Measurements from ENCODE around the gene PCDHGB5. TPM values are rescaled to one million over a fixed set of nuclear protein-coding genes. Genes with fewer than 3 reads are reported as not detected.

Gene PCDHGB5
- total and polyA plus RNA-seq, 2 of the 13 experiments (the other 11 are each of a cell fraction or from before 2014, with no cell fraction given), result 0.08 to 0.44 TPM

Other genes with a start within 250 kb of the PCDHGB5 start
Only the 30 nearest of the 37 such genes appear.
- 0.18 TPM in 1 of 2 replicates, not detected in the other for gene PCDHB9, start 210.8 kb upstream of the PCDHGB5 start, total RNA-seq (2016; rRNA removed; fragmentation: Illumina TruSeq; extraction: Trizol)
- 0.17 and 0.33 TPM in 2 replicates for gene PCDHB9, start 210.8 kb upstream of the PCDHGB5 start, polyA plus RNA-seq (2011; rRNA removed)
- not detected in 2 replicates for gene PCDHB10, start 205.6 kb upstream of the PCDHGB5 start, total RNA-seq (2016; rRNA removed; fragmentation: Illumina TruSeq; extraction: Trizol)
- 0.05 and 0.09 TPM in 2 replicates for gene PCDHB10, start 205.6 kb upstream of the PCDHGB5 start, polyA plus RNA-seq (2011; rRNA removed)
- 0.07 TPM in 1 of 2 replicates, not detected in the other for gene PCDHB11, start 198.3 kb upstream of the PCDHGB5 start, total RNA-seq (2016; rRNA removed; fragmentation: Illumina TruSeq; extraction: Trizol)
- not detected in 2 replicates for gene PCDHB11, start 198.3 kb upstream of the PCDHGB5 start, polyA plus RNA-seq (2011; rRNA removed)
- gene PCDHB12, start 189.2 kb upstream of the PCDHGB5 start, total RNA-seq (2016; rRNA removed; fragmentation: Illumina TruSeq; extraction: Trizol), result 0.04 TPM in 1 of 2 replicates, not detected in the other
- 0.03 TPM in 2 replicates for gene PCDHB12, start 189.2 kb upstream of the PCDHGB5 start, polyA plus RNA-seq (2011; rRNA removed)
- gene PCDHB13, start 184.0 kb upstream of the PCDHGB5 start, total RNA-seq (2016; rRNA removed; fragmentation: Illumina TruSeq; extraction: Trizol), result 0.52 and 0.80 TPM in 2 replicates
- gene PCDHB13, start 184.0 kb upstream of the PCDHGB5 start, polyA plus RNA-seq (2011; rRNA removed), result 0.57 and 0.63 TPM in 2 replicates
- 0.32 and 0.40 TPM in 2 replicates for gene PCDHB14, start 174.6 kb upstream of the PCDHGB5 start, total RNA-seq (2016; rRNA removed; fragmentation: Illumina TruSeq; extraction: Trizol)
- gene PCDHB14, start 174.6 kb upstream of the PCDHGB5 start, polyA plus RNA-seq (2011; rRNA removed), result 0.37 and 0.73 TPM in 2 replicates
- gene PCDHB15, start 152.6 kb upstream of the PCDHGB5 start, total RNA-seq (2016; rRNA removed; fragmentation: Illumina TruSeq; extraction: Trizol), result 0.22 and 0.27 TPM in 2 replicates
- gene PCDHB15, start 152.6 kb upstream of the PCDHGB5 start, polyA plus RNA-seq (2011; rRNA removed), result 0.26 and 0.48 TPM in 2 replicates
- 0.13 TPM in 1 of 2 replicates, not detected in the other for gene SLC25A2, start 93.9 kb upstream of the PCDHGB5 start, total RNA-seq (2016; rRNA removed; fragmentation: Illumina TruSeq; extraction: Trizol)
- gene SLC25A2, start 93.9 kb upstream of the PCDHGB5 start, polyA plus RNA-seq (2011; rRNA removed), result not detected in 2 replicates
- 61.5 and 96.6 TPM in 2 replicates for gene TAF7, start 77.2 kb upstream of the PCDHGB5 start, total RNA-seq (2016; rRNA removed; fragmentation: Illumina TruSeq; extraction: Trizol)
- gene TAF7, start 77.2 kb upstream of the PCDHGB5 start, polyA plus RNA-seq (2011; rRNA removed), result 36.5 and 41.6 TPM in 2 replicates
- gene PCDHGA1, start 67.4 kb upstream of the PCDHGB5 start, total RNA-seq (2016; rRNA removed; fragmentation: Illumina TruSeq; extraction: Trizol), result 0.04 and 0.31 TPM in 2 replicates
- gene PCDHGA1, start 67.4 kb upstream of the PCDHGB5 start, polyA plus RNA-seq (2011; rRNA removed), result 0.40 TPM in 2 replicates
- 0.04 TPM in 1 of 2 replicates, not detected in the other for gene PCDHGA2, start 59.2 kb upstream of the PCDHGB5 start, total RNA-seq (2016; rRNA removed; fragmentation: Illumina TruSeq; extraction: Trizol)
- gene PCDHGA2, start 59.2 kb upstream of the PCDHGB5 start, polyA plus RNA-seq (2011; rRNA removed), result 0.09 and 0.11 TPM in 2 replicates
- gene PCDHGA3, start 54.1 kb upstream of the PCDHGB5 start, total RNA-seq (2016; rRNA removed; fragmentation: Illumina TruSeq; extraction: Trizol), result not detected in 2 replicates
- 0.03 and 0.05 TPM in 2 replicates for gene PCDHGA3, start 54.1 kb upstream of the PCDHGB5 start, polyA plus RNA-seq (2011; rRNA removed)
- 0.95 and 2.6 TPM in 2 replicates for gene PCDHGB1, start 47.8 kb upstream of the PCDHGB5 start, total RNA-seq (2016; rRNA removed; fragmentation: Illumina TruSeq; extraction: Trizol)
- 0.95 and 1.0 TPM in 2 replicates for gene PCDHGB1, start 47.8 kb upstream of the PCDHGB5 start, polyA plus RNA-seq (2011; rRNA removed)
- 0.15 and 0.58 TPM in 2 replicates for gene PCDHGA4, start 42.9 kb upstream of the PCDHGB5 start, total RNA-seq (2016; rRNA removed; fragmentation: Illumina TruSeq; extraction: Trizol)
- 0.39 and 0.49 TPM in 2 replicates for gene PCDHGA4, start 42.9 kb upstream of the PCDHGB5 start, polyA plus RNA-seq (2011; rRNA removed)
- 0.64 and 0.77 TPM in 2 replicates for gene PCDHGB2, start 38.0 kb upstream of the PCDHGB5 start, total RNA-seq (2016; rRNA removed; fragmentation: Illumina TruSeq; extraction: Trizol)
- gene PCDHGB2, start 38.0 kb upstream of the PCDHGB5 start, polyA plus RNA-seq (2011; rRNA removed), result 0.80 and 0.82 TPM in 2 replicates
- gene PCDHGA5, start 33.8 kb upstream of the PCDHGB5 start, total RNA-seq (2016; rRNA removed; fragmentation: Illumina TruSeq; extraction: Trizol), result 0.11 and 0.27 TPM in 2 replicates
- 0.32 and 0.40 TPM in 2 replicates for gene PCDHGA5, start 33.8 kb upstream of the PCDHGB5 start, polyA plus RNA-seq (2011; rRNA removed)
- 0.13 and 0.40 TPM in 2 replicates for gene PCDHGB3, start 27.7 kb upstream of the PCDHGB5 start, total RNA-seq (2016; rRNA removed; fragmentation: Illumina TruSeq; extraction: Trizol)
- 0.44 and 0.67 TPM in 2 replicates for gene PCDHGB3, start 27.7 kb upstream of the PCDHGB5 start, polyA plus RNA-seq (2011; rRNA removed)
- 0.13 and 0.33 TPM in 2 replicates for gene PCDHGA6, start 24.1 kb upstream of the PCDHGB5 start, total RNA-seq (2016; rRNA removed; fragmentation: Illumina TruSeq; extraction: Trizol)
- gene PCDHGA6, start 24.1 kb upstream of the PCDHGB5 start, polyA plus RNA-seq (2011; rRNA removed), result 0.51 and 0.54 TPM in 2 replicates
- gene PCDHGA7, start 15.2 kb upstream of the PCDHGB5 start, total RNA-seq (2016; rRNA removed; fragmentation: Illumina TruSeq; extraction: Trizol), result 0.17 and 0.31 TPM in 2 replicates
- 0.11 and 0.13 TPM in 2 replicates for gene PCDHGA7, start 15.2 kb upstream of the PCDHGB5 start, polyA plus RNA-seq (2011; rRNA removed)
- gene PCDHGB4, start 10.2 kb upstream of the PCDHGB5 start, total RNA-seq (2016; rRNA removed; fragmentation: Illumina TruSeq; extraction: Trizol), result 1.7 and 3.3 TPM in 2 replicates
- gene PCDHGB4, start 10.2 kb upstream of the PCDHGB5 start, polyA plus RNA-seq (2011; rRNA removed), result 1.7 and 2.1 TPM in 2 replicates
- 0.08 and 0.29 TPM in 2 replicates for gene PCDHGA8, start 5.3 kb upstream of the PCDHGB5 start, total RNA-seq (2016; rRNA removed; fragmentation: Illumina TruSeq; extraction: Trizol)
- 0.04 and 0.05 TPM in 2 replicates for gene PCDHGA8, start 5.3 kb upstream of the PCDHGB5 start, polyA plus RNA-seq (2011; rRNA removed)
- gene PCDHGA9, start 4.8 kb downstream of the PCDHGB5 start, total RNA-seq (2016; rRNA removed; fragmentation: Illumina TruSeq; extraction: Trizol), result 0.38 TPM in 1 of 2 replicates, not detected in the other
- 0.04 and 0.09 TPM in 2 replicates for gene PCDHGA9, start 4.8 kb downstream of the PCDHGB5 start, polyA plus RNA-seq (2011; rRNA removed)
- 0.20 TPM in 1 of 2 replicates, not detected in the other for gene PCDHGB6, start 10.1 kb downstream of the PCDHGB5 start, total RNA-seq (2016; rRNA removed; fragmentation: Illumina TruSeq; extraction: Trizol)
- 0.01 and 0.12 TPM in 2 replicates for gene PCDHGB6, start 10.1 kb downstream of the PCDHGB5 start, polyA plus RNA-seq (2011; rRNA removed)
- 0.06 and 0.18 TPM in 2 replicates for gene PCDHGA10, start 15.0 kb downstream of the PCDHGB5 start, total RNA-seq (2016; rRNA removed; fragmentation: Illumina TruSeq; extraction: Trizol)
- 0.04 TPM in 2 replicates for gene PCDHGA10, start 15.0 kb downstream of the PCDHGB5 start, polyA plus RNA-seq (2011; rRNA removed)
- gene PCDHGB7, start 19.7 kb downstream of the PCDHGB5 start, total RNA-seq (2016; rRNA removed; fragmentation: Illumina TruSeq; extraction: Trizol), result 0.07 and 0.18 TPM in 2 replicates
- gene PCDHGB7, start 19.7 kb downstream of the PCDHGB5 start, polyA plus RNA-seq (2011; rRNA removed), result 0.08 and 0.10 TPM in 2 replicates
- 0.24 TPM in 1 of 2 replicates, not detected in the other for gene PCDHGA11, start 23.1 kb downstream of the PCDHGB5 start, total RNA-seq (2016; rRNA removed; fragmentation: Illumina TruSeq; extraction: Trizol)
- 0.04 and 0.05 TPM in 2 replicates for gene PCDHGA11, start 23.1 kb downstream of the PCDHGB5 start, polyA plus RNA-seq (2011; rRNA removed)
- gene PCDHGA12, start 32.6 kb downstream of the PCDHGB5 start, total RNA-seq (2016; rRNA removed; fragmentation: Illumina TruSeq; extraction: Trizol), result 0.13 TPM in 1 of 2 replicates, not detected in the other
- gene PCDHGA12, start 32.6 kb downstream of the PCDHGB5 start, polyA plus RNA-seq (2011; rRNA removed), result 0.03 and 0.07 TPM in 2 replicates
- 0.20 and 0.21 TPM in 2 replicates for gene PCDHGC3, start 78.0 kb downstream of the PCDHGB5 start, total RNA-seq (2016; rRNA removed; fragmentation: Illumina TruSeq; extraction: Trizol)
- gene PCDHGC3, start 78.0 kb downstream of the PCDHGB5 start, polyA plus RNA-seq (2011; rRNA removed), result 0.20 and 0.30 TPM in 2 replicates
- 0.07 TPM in 1 of 2 replicates, not detected in the other for gene PCDHGC4, start 87.1 kb downstream of the PCDHGB5 start, total RNA-seq (2016; rRNA removed; fragmentation: Illumina TruSeq; extraction: Trizol)
- 0.10 TPM in 1 of 2 replicates, not detected in the other for gene PCDHGC4, start 87.1 kb downstream of the PCDHGB5 start, polyA plus RNA-seq (2011; rRNA removed)
- not detected in 2 replicates for gene PCDHGC5, start 91.1 kb downstream of the PCDHGB5 start, total RNA-seq (2016; rRNA removed; fragmentation: Illumina TruSeq; extraction: Trizol)
- 0.03 TPM in 1 of 2 replicates, not detected in the other for gene PCDHGC5, start 91.1 kb downstream of the PCDHGB5 start, polyA plus RNA-seq (2011; rRNA removed)